Hepatocyte (in vitro differentiated cells): ENCODE measurements around the gene CASR.

Source experiments
- CTCF ChIP-seq: fragments of 200-600 bp; sonication (generic); IDR thresholded peaks from 2 replicates; pipeline ENCODE4 v1.5.1; 2016; ENCODE audit warnings: antibody characterized with exemption, mild to moderate bottlenecking; ENCODE audit not compliant: poor library complexity
- EZH2 ChIP-seq: fragments of 200-600 bp; sonication (generic); IDR thresholded peaks from 2 replicates; pipeline ENCODE4 v1.6.1; 2016; ENCODE audit warnings: antibody characterized with exemption, mild to moderate bottlenecking, borderline replicate concordance
- EZH2phosphoT487 ChIP-seq: fragments of 200-600 bp; sonication (generic); IDR thresholded peaks from one replicate; pipeline ENCODE4 v1.6.1; 2018; ENCODE audit warnings: antibody characterized with exemption, mild to moderate bottlenecking, low read depth, moderate library complexity; ENCODE audit not compliant: unreplicated experiment, severe bottlenecking

GRCh38 chr3:122271246-122271898 is 87.9 kb downstream of the CASR start:
- TF ChIP-seq CTCF (no peak), EZH2 (no peak), EZH2phosphoT487 (no peak)
